ENCODE results near the gene BRD7.

BRD7 gene

GRCh38 chr16:50309156-50309526 lies 59.6 kb downstream of the BRD7 start:
- Histone ChIP-seq H3K4me1 (ENCODE audit: control insufficient read depth, insufficient read depth, low read length) (no peaks in the 10 kb centered on the region), H3K9me3 (ENCODE audit: control insufficient read depth, insufficient read depth, low read length) (no peaks in the 10 kb centered on the region), H3K27ac (ENCODE audit: low read depth, low read length) (no peak overlapping the region), H3K27me3 (ENCODE audit: control insufficient read depth, insufficient read depth, low read length) (no peaks in the 10 kb centered on the region), H3K4me3 (ENCODE audit: low read depth, low read length) (no peak overlapping the region), H3K9ac (ENCODE audit: low read depth, low read length) (no peak overlapping the region), H3K36me3 (ENCODE audit: control insufficient read depth, insufficient read depth, low read length) (peaks cover 9% of the 10 kb centered on the region)

DNA sequence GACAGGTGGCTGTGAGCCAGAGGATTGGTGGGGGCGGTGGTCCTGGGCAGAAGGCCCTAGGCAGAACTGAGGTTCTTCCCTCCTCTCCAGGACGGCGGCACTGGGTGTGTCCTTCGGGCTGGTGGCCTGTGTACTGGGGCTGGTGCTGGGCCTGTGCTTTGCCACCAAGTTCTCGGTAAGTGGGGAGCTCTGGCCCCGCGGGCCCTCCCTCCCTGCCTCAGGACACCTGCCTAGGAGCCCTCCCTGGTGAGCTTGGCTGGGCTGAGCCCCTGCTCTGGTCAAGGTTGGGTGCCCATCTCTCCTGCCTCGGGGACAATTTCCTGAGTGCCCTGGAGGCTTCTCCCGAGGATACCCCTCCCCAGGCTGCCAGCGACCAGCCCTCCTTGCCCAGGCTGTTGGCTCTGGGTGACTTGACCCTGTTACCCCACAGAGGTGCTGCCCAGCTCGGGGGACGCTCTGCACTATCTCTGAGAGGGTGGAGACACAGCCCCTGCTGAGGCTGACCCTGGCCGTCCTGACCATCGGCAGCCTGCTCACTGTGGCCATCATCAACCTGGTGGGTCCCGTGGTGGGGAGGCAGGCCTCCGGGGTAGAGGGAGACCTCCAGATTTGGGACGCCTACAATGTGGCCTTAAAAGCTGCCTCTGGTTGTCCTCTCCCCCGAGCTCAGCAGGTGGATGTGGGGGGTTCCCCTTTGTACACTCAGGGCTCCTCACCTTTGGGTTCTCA lies 60.4 kb downstream of the BRD7 start:
- Histone ChIP-seq H3K9ac (ENCODE audit: low read depth, low read length) (no peak overlapping the region), H3K36me3 (ENCODE audit: control insufficient read depth, insufficient read depth, low read length) (peaks cover 1% of the 10 kb centered on the region), H3K27me3 (ENCODE audit: control insufficient read depth, insufficient read depth, low read length) (no peaks in the 10 kb centered on the region), H3K27ac (ENCODE audit: low read depth, low read length) (no peak overlapping the region), H3K4me1 (ENCODE audit: control insufficient read depth, insufficient read depth, low read length) (no peaks in the 10 kb centered on the region), H3K4me3 (ENCODE audit: low read depth, low read length) (no peak overlapping the region), H3K9me3 (ENCODE audit: control insufficient read depth, insufficient read depth, low read length) (no peaks in the 10 kb centered on the region)

DNA sequence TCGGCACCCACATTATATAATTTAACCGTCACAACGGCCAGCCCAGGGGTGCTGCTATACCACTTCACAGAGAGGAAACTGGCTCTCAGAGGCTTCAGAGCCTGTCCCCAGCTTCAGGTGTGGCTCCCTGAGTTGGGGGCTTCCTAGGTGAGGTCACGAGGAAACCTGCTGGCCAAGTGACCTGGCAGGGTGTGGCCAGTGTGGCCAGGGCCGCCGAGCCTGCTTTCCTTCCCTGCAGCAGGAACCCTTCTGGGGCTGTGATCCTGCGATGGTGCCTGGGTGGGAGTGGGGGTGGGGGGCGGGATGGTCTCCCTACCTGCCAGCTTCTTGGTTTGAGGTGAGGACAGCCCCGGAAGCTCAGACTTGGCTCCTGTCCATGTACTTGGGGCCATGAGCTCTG lies 62.5 kb downstream of the BRD7 start:
- Histone ChIP-seq H3K36me3 (ENCODE audit: control insufficient read depth, insufficient read depth, low read length) (no peaks in the 10 kb centered on the region), H3K27ac (ENCODE audit: low read depth, low read length) (no peak overlapping the region), H3K4me3 (ENCODE audit: low read depth, low read length) (no peak overlapping the region), H3K27me3 (ENCODE audit: control insufficient read depth, insufficient read depth, low read length) (no peaks in the 10 kb centered on the region), H3K4me1 (ENCODE audit: control insufficient read depth, insufficient read depth, low read length) (no peaks in the 10 kb centered on the region), H3K9ac (ENCODE audit: low read depth, low read length) (no peak overlapping the region), H3K9me3 (ENCODE audit: control insufficient read depth, insufficient read depth, low read length) (no peaks in the 10 kb centered on the region)

GRCh38 chr16:50305441-50306061 lies 63.2 kb downstream of the BRD7 start:
- Histone ChIP-seq H3K27ac (ENCODE audit: low read depth, low read length) (no peak overlapping the region), H3K27me3 (ENCODE audit: control insufficient read depth, insufficient read depth, low read length) (no peaks in the 10 kb centered on the region), H3K4me3 (ENCODE audit: low read depth, low read length) (no peak overlapping the region), H3K9me3 (ENCODE audit: control insufficient read depth, insufficient read depth, low read length) (no peaks in the 10 kb centered on the region), H3K36me3 (ENCODE audit: control insufficient read depth, insufficient read depth, low read length) (no peaks in the 10 kb centered on the region), H3K4me1 (ENCODE audit: control insufficient read depth, insufficient read depth, low read length) (no peaks in the 10 kb centered on the region), H3K9ac (ENCODE audit: low read depth, low read length) (no peak overlapping the region)

DNA sequence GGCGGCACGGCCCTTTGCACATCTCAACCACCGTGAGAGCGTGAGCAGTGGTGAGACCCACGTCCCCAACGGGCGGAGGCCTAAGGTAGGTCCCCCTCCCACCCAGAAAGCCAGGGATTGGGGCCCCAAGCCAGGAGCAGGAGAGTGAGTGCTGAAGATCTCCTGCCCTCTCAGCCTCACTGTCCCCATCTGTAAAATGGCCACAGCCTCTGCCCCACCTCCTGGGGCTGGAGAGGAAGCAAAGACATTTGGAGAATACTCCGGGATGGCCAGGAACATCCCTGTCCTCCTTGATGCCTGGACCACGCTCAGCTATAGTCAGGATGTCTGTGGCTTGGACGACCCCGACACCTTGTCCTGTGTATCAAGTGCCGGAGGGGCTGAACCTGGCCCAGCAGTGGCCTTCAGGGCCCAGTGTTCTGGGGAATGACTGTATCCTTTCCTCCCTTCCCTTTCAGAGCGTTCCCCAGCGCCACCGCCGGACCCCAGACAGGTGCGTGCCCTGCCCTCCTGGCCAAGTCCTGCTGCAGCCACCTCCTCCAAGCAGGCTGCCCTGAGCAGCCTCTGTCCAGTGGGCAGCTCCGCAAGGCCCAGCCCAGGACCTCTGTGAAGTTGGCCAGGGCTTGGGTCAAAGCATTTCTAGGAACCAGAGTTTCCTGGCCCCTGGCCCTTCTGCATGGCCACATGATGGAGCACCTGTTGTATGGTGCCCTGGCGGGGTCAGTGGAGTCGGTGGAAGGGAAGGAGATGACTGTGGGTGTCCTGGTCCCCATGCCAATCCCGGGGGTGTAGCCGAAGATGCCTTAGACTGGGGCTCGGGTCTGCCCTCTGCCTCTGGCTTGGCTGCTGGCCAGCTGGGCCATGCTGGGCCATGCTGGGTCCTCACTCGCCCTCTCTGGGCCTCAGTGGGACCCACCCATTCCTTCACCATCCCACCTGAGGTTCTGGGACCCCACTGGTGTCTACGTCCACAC lies 64.0 kb downstream of the BRD7 start:
- Histone ChIP-seq H3K9me3 (ENCODE audit: control insufficient read depth, insufficient read depth, low read length) (no peaks in the 10 kb centered on the region), H3K4me1 (ENCODE audit: control insufficient read depth, insufficient read depth, low read length) (no peaks in the 10 kb centered on the region), H3K9ac (ENCODE audit: low read depth, low read length) (no peak overlapping the region), H3K27ac (ENCODE audit: low read depth, low read length) (no peak overlapping the region), H3K27me3 (ENCODE audit: control insufficient read depth, insufficient read depth, low read length) (no peaks in the 10 kb centered on the region), H3K36me3 (ENCODE audit: control insufficient read depth, insufficient read depth, low read length) (no peaks in the 10 kb centered on the region), H3K4me3 (ENCODE audit: low read depth, low read length) (no peak overlapping the region)

- Histone ChIP-seq H3K4me3 (ENCODE audit: low read depth, low read length) (no peak overlapping the region), H3K27me3 (ENCODE audit: control insufficient read depth, insufficient read depth, low read length) (no peaks in the 10 kb centered on the region), H3K9ac (ENCODE audit: low read depth, low read length) (no peak overlapping the region), H3K9me3 (ENCODE audit: control insufficient read depth, insufficient read depth, low read length) (no peaks in the 10 kb centered on the region), H3K27ac (ENCODE audit: low read depth, low read length) (no peak overlapping the region), H3K36me3 (ENCODE audit: control insufficient read depth, insufficient read depth, low read length) (no peaks in the 10 kb centered on the region), H3K4me1 (ENCODE audit: control insufficient read depth, insufficient read depth, low read length) (no peaks in the 10 kb centered on the region)
Measured at GRCh38 chr16:50303605-50304466, 65.0 kb downstream of the BRD7 start.

DNA sequence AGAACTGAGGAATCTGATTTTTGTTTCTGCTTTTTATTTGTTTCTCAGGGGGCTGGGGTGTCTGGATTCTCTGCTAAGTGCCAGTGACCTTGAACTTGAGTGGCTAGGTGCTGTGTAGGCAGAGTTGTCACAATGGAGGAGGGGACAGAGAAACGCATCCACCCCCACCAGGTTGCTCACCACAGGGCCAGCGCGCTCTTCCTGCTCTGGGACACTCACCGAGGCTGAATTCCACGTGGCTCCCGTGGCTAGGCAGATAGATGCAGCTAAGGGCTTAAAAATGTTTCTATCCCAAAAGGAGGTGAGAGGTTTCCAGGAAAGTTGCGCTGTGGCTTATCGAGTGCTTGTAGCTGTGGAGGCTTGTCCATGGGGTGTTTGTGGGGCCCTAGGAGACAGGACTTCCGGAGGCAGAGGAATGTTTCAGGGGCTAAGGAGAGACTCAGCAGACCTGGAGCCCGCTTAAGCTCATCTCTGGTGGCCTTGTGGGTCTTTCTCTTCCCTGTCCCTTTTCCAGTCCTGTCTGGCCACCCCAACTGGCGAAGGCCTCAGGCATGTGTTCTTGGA lies 65.7 kb downstream of the BRD7 start:
- H3K9ac ChIP-seq (ENCODE audit: low read depth, low read length), result no peak overlapping the region
- no peak overlapping the region for H3K27ac ChIP-seq (ENCODE audit: low read depth, low read length)
- H3K4me1 ChIP-seq (ENCODE audit: control insufficient read depth, insufficient read depth, low read length), result no peaks in the 10 kb centered on the region
- no peaks in the 10 kb centered on the region for H3K27me3 ChIP-seq (ENCODE audit: control insufficient read depth, insufficient read depth, low read length)
- no peak overlapping the region for H3K4me3 ChIP-seq (ENCODE audit: low read depth, low read length)
- no peaks in the 10 kb centered on the region for H3K9me3 ChIP-seq (ENCODE audit: control insufficient read depth, insufficient read depth, low read length)
- H3K36me3 ChIP-seq (ENCODE audit: control insufficient read depth, insufficient read depth, low read length), result no peaks in the 10 kb centered on the region

DNA sequence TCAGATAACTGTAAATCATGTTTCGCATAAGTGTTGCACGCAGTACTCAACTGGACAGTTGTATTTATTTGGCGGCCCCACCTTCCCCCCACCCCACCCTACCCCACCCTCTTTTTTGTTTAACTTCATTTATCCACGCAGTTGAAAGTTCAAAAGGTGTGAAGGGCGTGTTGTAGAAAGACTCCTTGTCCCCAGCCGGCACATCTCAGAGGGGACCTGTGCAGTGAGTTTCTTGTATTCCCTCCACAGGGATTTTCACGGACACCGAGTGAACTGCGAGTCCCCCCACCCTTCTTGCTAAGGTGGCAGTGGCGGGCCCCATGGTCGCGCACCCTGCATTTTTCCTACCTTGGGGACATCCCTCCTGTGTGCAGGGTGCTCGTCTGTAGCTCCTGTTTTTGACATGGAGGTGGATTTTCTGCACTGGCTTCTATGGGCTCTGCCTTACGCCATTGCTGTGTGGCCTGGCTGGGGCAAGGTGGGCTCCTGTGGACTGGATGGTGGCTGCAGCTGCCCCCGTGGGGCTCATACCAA lies 66.2 kb downstream of the BRD7 start:
- Histone ChIP-seq H3K4me3 (ENCODE audit: low read depth, low read length) (no peak overlapping the region), H3K9me3 (ENCODE audit: control insufficient read depth, insufficient read depth, low read length) (no peaks in the 10 kb centered on the region), H3K9ac (ENCODE audit: low read depth, low read length) (no peak overlapping the region), H3K27ac (ENCODE audit: low read depth, low read length) (no peak overlapping the region), H3K27me3 (ENCODE audit: control insufficient read depth, insufficient read depth, low read length) (no peaks in the 10 kb centered on the region), H3K4me1 (ENCODE audit: control insufficient read depth, insufficient read depth, low read length) (no peaks in the 10 kb centered on the region), H3K36me3 (ENCODE audit: control insufficient read depth, insufficient read depth, low read length) (no peaks in the 10 kb centered on the region)

DNA sequence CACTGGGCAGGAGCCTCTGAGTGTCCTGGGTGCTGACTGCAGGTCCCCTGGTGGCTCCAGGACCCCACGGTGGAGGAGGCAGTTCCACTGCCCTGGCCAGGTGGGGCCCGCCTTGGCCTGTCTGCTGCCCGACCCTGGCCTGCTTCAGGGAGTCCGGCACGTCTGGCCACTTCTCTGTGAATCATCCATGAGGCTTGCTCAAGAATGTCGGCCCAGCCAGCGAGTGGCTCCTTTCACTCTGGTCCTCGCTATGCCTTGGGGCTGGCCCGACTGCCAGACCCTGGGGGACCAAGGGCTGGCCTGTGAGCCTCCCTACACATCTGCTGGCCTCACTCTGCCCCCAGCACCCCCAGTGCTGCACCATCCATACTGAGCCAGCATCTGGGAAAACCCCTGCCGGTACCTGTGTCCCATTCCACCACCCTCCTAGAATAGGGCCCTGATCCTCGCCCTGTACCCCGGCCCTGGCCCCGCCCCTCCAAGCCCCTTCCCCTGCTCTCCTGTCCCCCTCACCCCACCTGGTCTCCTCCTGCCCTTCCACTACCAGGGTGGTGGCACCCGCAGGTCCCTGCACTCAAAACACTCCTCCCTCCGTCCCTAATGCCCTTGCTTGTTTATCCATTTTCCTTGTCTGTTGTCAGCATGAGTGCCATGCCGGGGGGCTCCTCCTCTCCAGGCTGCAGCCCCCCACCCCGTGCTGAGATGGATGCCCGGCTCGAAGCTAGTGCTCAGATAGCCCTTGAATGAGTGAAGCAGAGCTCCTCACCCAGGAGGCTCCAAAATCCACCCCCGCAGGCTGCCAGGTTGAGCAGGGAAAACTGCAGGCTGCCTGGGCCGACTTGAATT lies 66.9 kb downstream of the BRD7 start:
- H3K27me3 ChIP-seq (ENCODE audit: control insufficient read depth, insufficient read depth, low read length), result no peaks in the 10 kb centered on the region
- H3K36me3 ChIP-seq (ENCODE audit: control insufficient read depth, insufficient read depth, low read length), result no peaks in the 10 kb centered on the region
- no peak overlapping the region for H3K9ac ChIP-seq (ENCODE audit: low read depth, low read length)
- H3K9me3 ChIP-seq (ENCODE audit: control insufficient read depth, insufficient read depth, low read length), result no peaks in the 10 kb centered on the region
- no peak overlapping the region for H3K4me3 ChIP-seq (ENCODE audit: low read depth, low read length)
- H3K4me1 ChIP-seq (ENCODE audit: control insufficient read depth, insufficient read depth, low read length), result no peaks in the 10 kb centered on the region
- no peak overlapping the region for H3K27ac ChIP-seq (ENCODE audit: low read depth, low read length)

Data from HUES48 (cell line).